OCI-LY3 (cell line): ENCODE measurements around the gene PSMG3.

ENCODE experiments used
- EZH2phosphoT487 ChIP-seq: fragments of 200-600 bp; shearing (Covaris generic); IDR thresholded peaks from 2 replicates; pipeline ENCODE4 v1.6.1; 2018; ENCODE audit warnings: antibody characterized with exemption, mixed run types, low read depth
- TF ChIP-seq, protein P1 (sequence below): fragments of 200-600, 300-600 bp; sonication (generic); IDR thresholded peaks from 2 replicates; pipeline ENCODE4 v1.5.1; 2014; ENCODE audit warnings: antibody characterized with exemption, low read length, low read depth

DNA sequence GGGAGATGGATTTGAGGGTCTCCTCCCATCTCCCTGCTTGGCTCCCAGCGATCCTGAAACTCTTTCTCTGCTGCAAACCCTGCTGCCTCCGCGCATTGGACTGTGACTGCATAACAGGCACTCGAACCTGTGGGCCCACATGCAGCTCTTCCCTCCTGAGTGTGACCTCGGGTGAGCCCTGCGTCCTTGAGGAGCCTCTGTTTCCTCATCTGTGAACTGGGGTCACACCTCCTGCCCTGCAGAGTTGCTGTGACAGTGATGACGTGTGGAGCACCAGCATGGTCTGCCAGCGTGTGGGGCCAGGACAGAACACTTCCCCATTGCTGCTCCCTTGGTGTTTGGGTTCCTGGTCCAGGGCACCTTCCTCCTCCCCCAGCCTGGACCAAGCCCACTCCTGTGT, 46.9 kb upstream of the PSMG3 start:
- TF ChIP-seq, protein P1, sequence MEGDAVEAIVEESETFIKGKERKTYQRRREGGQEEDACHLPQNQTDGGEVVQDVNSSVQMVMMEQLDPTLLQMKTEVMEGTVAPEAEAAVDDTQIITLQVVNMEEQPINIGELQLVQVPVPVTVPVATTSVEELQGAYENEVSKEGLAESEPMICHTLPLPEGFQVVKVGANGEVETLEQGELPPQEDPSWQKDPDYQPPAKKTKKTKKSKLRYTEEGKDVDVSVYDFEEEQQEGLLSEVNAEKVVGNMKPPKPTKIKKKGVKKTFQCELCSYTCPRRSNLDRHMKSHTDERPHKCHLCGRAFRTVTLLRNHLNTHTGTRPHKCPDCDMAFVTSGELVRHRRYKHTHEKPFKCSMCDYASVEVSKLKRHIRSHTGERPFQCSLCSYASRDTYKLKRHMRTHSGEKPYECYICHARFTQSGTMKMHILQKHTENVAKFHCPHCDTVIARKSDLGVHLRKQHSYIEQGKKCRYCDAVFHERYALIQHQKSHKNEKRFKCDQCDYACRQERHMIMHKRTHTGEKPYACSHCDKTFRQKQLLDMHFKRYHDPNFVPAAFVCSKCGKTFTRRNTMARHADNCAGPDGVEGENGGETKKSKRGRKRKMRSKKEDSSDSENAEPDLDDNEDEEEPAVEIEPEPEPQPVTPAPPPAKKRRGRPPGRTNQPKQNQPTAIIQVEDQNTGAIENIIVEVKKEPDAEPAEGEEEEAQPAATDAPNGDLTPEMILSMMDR: no peak
- TF ChIP-seq EZH2phosphoT487: no peak
